Activated CD8-positive, alpha-beta memory T cell treated with anti-CD3 and anti-CD28 coated beads, Interleukin-2, amount 10 ng/mL, durations not matched to agents 7 days and 5 days (primary cell): ENCODE data around the gene PHB1. TPM values are rescaled to one million over a fixed set of nuclear protein-coding genes. Genes with fewer than 3 reads are reported as not detected.

ENCODE experiments used
- ATAC-seq: fragments of 150-1000 bp; cut with Tn5 transposase; one replicate; pipeline ENCODE4 v1.10.0; 2021; ENCODE audit warnings: moderate library complexity
- CTCF ChIA-PET: fragments of 350-600 bp; sonication (Branson Sonifier 250); formaldehyde crosslinking; loops from one replicate; lab custom pipeline; 2021; ENCODE audit warnings: antibody characterized with exemption; lab: Charles Lee
- DNase-seq: peaks from one replicate; pipeline ENCODE4 v3.0.0-alpha.2; 2020
- H3K27ac Mint-ChIP-seq: one replicate; pipeline ENCODE4 v1.8.0; 2021; ENCODE audit warnings: mild to moderate bottlenecking, mixed read lengths
- H3K27me3 Mint-ChIP-seq: one replicate; pipeline ENCODE4 v1.8.0; 2021; ENCODE audit warnings: mixed read lengths
- H3K36me3 Mint-ChIP-seq: one replicate; pipeline ENCODE4 v1.8.0; 2021; ENCODE audit warnings: mild to moderate bottlenecking, mixed read lengths
- H3K4me1 Mint-ChIP-seq: one replicate; pipeline ENCODE4 v1.8.0; 2021; ENCODE audit warnings: mixed read lengths
- H3K4me3 Mint-ChIP-seq: one replicate; pipeline ENCODE4 v1.8.0; 2021; ENCODE audit warnings: mild to moderate bottlenecking, moderate library complexity, mixed read lengths
- H3K9me3 Mint-ChIP-seq: one replicate; pipeline ENCODE4 v1.8.0; 2022; ENCODE audit warnings: low read depth, mixed read lengths
- total RNA-seq, 2 experiments: library from RNA; stranded (reverse); gene quantifications; one replicate each; pipeline ENCODE4 v1.2.3, GENCODE V29; 2021

Gene PHB1
- 100 to 1,000 TPM; 150 to 227 TPM for total RNA-seq

DNA sequence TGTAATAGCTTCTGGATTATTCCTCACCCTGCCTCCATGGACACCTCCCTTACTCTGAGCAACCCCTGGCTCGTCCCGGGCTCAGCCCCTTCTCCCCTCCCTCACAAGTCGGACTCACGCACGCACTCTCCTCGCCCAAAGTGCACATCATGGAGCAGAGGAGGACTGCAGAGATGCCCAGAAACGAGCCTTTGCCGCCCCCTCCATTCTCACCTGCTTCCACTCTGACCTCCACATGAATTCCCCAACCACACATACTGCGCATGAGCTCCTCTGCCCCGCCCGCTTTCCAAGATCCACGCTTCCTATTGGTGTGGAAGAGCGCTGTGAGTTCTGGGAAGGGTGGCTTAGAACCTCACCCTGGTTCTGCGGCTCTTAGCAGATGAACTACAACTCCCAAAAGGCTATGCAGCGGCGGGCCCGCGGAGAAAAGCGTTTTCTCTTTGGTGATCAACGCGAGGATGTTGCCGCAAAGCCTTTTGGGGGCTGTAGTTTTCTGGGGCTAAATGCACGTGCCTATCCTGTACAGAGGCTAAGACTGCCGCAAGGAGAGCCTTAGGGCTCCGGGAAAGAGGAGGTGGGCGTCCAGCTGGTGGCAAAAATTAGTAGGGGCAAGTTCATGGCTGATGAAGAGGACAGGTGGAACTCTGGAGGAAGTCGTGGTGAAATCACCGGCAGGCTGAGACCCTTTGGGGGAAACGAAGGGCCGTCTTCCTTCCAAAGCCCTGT lies at the start of gene PHB1:
PHB1 (minus strand) TSS at position 261 of the 729 bp plus-strand sequence. CDS start 1,618 bp downstream, outside the sequence.
- CTCF ChIA-PET = interaction anchor here (0.6 to 12.1 kb wide), 10 partner anchors 10 to 281 kb away, joined by 3 to 196 read pairs (median 4); no protein-coding TSS in a partner anchor
- DNase-seq = peak; percentile 99
- Mint-ChIP-seq H3K9me3 (no peaks in the 10 kb centered on the region), H3K4me1 (peaks cover 26% of the 10 kb centered on the region), H3K27ac (peak within 1 kb of the TSS; percentile 85), H3K27me3 (peaks cover 10% of the 10 kb centered on the region), H3K36me3 (peaks cover 16% of the 10 kb centered on the region), H3K4me3 (peak within 1 kb of the TSS; percentile 89)
- peak; percentile 100 for ATAC-seq

DNA sequence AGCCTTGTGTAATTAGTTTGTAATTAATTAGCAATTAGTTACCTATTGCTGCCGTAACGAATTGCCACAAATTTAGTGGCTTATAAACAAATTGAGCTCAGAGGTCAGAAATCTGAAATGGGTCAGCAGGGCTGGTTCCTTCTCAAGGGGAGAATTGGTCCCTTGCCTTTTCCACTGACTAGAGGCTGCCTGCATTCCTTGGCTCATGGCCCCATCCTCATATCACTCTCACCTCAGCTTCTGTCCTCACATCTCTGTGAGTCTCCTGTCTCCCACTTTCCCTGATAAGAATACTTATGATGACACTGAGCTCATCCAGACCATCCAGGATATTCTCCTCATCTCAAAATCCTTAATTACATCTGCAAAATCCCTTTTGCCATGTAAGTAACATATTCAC lies 49.4 kb upstream of the PHB1 start:
- CTCF ChIA-PET = interaction anchor here (0.9 kb wide), 1 partner anchor 27 kb away, joined by 3 read pairs; no protein-coding TSS in a partner anchor
- H3K4me1 Mint-ChIP-seq = no peaks in the 10 kb centered on the region
- H3K4me3 Mint-ChIP-seq = no peak overlapping the region
- H3K9me3 Mint-ChIP-seq = no peaks in the 10 kb centered on the region
- H3K27ac Mint-ChIP-seq = no peak overlapping the region
- DNase-seq (no peak), ATAC-seq (no peak)
- H3K27me3 Mint-ChIP-seq = peaks cover 59% of the 10 kb centered on the region
- no peaks in the 10 kb centered on the region for H3K36me3 Mint-ChIP-seq

DNA sequence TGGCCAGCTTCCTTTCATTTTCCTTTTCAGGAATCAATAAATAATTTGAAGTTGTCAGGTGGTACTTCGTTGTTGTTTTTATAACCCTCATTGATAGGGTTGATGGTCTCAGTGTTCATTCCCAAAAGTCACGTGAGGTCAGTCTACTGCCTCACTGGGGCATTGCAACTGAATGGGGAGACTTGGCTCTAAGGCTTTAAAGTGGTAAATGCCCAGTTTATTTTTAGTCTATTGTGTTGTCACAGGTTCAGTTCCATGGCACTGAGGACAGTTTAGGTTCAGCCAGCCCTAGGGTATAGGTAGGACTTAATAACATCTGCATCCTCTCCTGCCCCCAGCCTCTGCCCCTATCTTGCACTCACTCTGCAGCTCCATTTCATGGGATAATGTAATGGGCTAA lies 46.9 kb upstream of the PHB1 start:
- H3K4me3 Mint-ChIP-seq = no peak overlapping the region
- no peak overlapping the region for H3K27ac Mint-ChIP-seq
- CTCF ChIA-PET = interaction anchor here (0.7 kb wide), 1 partner anchor 94 kb away, joined by 3 read pairs; no protein-coding TSS in a partner anchor
- ATAC-seq = no peak
- H3K36me3 Mint-ChIP-seq = no peaks in the 10 kb centered on the region
- no peaks in the 10 kb centered on the region for H3K9me3 Mint-ChIP-seq
- peaks cover 55% of the 10 kb centered on the region for H3K27me3 Mint-ChIP-seq
- H3K4me1 Mint-ChIP-seq = peaks cover 3% of the 10 kb centered on the region
- DNase-seq = no peak

DNA sequence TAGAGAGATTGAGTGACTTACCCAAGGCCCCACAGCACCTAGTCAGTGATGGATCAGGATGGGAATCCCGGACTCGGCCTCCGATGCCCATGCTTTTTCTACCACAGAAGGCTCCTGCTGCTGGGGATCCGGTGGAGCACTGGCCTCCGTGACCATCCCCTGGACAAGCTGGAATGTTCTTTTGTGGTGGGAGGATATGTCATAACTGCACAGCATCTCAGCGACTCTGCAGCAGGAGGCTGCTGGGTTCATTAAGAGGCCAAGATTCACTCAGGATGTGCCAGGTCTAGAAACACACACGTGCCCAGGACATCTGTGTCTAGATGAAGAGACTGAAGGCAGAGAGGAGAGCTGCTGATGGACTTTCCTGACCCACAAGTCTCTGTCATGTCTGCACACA lies 45.7 kb upstream of the PHB1 start:
- no peaks in the 10 kb centered on the region for H3K9me3 Mint-ChIP-seq
- ATAC-seq = no peak
- peaks cover 60% of the 10 kb centered on the region for H3K27me3 Mint-ChIP-seq
- H3K36me3 Mint-ChIP-seq = no peaks in the 10 kb centered on the region
- CTCF ChIA-PET = no interaction called here
- no peak overlapping the region for H3K4me3 Mint-ChIP-seq
- peaks cover 3% of the 10 kb centered on the region for H3K4me1 Mint-ChIP-seq
- no peak overlapping the region for H3K27ac Mint-ChIP-seq
- DNase-seq = no peak

DNA sequence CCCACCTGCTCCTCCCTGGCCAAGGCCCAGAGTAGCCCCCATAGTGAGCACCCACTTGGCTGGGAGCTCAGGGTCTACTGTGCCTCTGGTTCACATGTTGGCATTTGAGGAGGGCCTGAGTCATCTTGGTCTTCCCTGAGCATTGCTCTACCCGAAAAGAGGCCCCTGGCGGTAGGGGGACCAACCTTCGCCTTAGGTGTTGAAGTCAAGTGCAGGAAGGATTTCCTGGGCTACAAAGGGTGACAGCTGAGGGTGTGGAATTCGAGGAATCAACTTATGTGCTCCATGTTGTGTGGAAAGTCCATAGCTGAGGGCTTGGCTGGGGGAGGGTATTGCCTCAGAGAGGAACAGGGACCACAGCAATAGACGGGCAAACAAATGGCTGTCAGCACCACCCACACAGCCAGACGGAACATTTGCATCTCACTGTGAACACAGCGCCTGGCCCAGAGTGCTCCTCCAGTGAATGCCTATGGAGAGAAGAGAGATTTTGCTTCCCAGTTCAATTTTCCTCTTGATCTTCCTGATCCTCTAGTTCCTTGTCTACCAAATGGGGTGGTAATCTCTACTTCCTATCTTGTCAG lies 44.8 kb upstream of the PHB1 start:
- peaks cover 3% of the 10 kb centered on the region for H3K4me1 Mint-ChIP-seq
- H3K4me3 Mint-ChIP-seq = no peak overlapping the region
- DNase-seq (peak; percentile 41), ATAC-seq (no peak)
- CTCF ChIA-PET = no interaction called here
- no peaks in the 10 kb centered on the region for H3K9me3 Mint-ChIP-seq
- no peaks in the 10 kb centered on the region for H3K36me3 Mint-ChIP-seq
- H3K27me3 Mint-ChIP-seq = peaks cover 59% of the 10 kb centered on the region
- no peak overlapping the region for H3K27ac Mint-ChIP-seq

DNA sequence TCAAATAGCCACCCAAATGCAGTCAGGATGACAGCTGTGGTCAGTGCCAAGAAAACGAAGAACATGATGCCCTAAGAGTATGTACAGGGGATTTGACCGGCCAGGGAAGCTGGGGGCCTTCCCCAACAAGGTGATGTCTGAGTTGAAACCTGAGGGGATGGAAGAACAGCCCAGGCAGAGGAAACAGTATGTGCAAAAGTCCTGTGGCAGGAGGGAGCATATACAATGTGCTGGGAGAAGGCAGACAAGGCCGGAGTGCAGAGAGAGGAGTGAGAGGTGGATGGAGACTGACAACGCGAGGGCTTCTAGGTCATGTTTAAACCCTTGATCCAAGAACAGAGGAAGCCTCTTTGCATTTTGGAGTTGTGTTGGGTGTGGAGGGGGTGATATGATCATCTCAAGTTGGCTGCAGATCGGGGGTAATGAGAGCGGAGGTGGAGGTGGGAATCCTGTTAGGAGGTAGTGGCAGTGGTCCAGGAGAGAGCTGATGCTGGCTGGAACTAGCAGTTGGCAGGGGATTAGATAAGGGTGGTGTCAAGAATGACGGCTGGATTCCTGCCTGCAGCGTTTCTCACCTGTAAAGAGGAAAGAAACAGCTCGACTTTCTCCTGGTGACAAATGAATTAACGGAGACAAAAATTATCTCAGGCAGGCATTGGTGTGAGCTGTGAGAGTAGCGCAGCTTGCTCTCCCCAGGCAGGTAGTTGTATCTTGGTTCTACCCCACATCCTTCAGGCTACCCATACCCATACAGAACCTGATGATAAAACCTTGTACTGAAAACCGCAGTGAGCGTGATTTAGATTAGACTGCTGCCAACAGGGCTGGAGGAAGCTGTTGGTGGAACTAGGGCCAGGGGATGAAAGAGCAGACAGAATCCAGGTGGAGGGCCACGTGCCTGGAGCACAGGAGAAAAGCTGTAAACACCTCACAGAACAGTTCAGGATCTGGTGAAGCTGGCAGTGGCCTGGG lies 43.2 kb upstream of the PHB1 start:
- CTCF ChIA-PET = interaction anchor here (1.1 to 1.4 kb wide), 3 partner anchors 39 to 112 kb away, joined by 3 to 4 read pairs (median 4); no protein-coding TSS in a partner anchor
- H3K4me3 Mint-ChIP-seq = no peak overlapping the region
- no peak for ATAC-seq
- no peak for DNase-seq
- H3K36me3 Mint-ChIP-seq = no peaks in the 10 kb centered on the region
- H3K27me3 Mint-ChIP-seq = peaks cover 53% of the 10 kb centered on the region
- no peak overlapping the region for H3K27ac Mint-ChIP-seq
- no peaks in the 10 kb centered on the region for H3K9me3 Mint-ChIP-seq
- peaks cover 3% of the 10 kb centered on the region for H3K4me1 Mint-ChIP-seq

DNA sequence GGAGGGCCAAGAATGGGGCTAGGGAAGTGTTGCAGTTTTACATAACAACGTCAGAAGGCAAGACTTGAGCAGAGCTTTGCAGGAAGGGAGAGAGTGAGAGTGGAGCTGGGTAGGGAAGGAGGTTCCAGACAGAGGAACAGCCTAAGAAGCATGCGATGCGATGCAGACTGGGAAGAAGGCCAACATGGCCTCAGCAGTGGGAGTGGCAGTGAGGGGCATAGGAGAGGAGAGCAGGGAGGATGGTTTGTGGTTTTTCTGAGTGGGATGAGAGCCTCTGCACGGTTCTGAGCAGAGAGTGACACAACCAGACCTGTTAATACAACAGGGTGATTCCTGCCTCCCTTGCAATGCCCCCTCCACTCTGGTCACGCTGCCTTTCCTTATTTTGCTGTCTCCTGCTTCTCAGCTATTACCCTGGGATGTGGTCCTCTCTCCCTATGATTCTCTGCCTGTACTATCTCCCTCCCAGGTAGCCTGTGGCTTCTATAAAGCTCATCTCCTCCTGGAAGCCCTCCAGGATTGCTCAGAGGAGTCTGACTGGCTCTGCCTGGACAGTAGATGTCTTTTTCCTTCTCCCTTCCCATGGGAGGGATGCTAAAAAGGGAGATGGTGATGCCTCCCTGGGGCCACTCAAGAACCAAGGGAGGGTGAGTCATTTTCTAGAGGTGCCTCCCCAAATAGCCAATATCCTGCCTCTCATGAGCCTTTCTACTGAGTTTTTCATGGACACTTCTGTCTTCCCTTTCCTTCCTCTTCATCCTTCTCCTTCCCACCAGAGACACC lies 41.7 kb upstream of the PHB1 start:
- Mint-ChIP-seq H3K27ac (no peak overlapping the region), H3K4me3 (no peak overlapping the region), H3K27me3 (peaks cover 50% of the 10 kb centered on the region), H3K36me3 (no peaks in the 10 kb centered on the region), H3K9me3 (no peaks in the 10 kb centered on the region), H3K4me1 (peaks cover 9% of the 10 kb centered on the region)
- CTCF ChIA-PET = interaction anchor here (1.4 kb wide), 1 partner anchor 111 kb away, joined by 4 read pairs; no protein-coding TSS in a partner anchor
- ATAC-seq = no peak
- no peak for DNase-seq

DNA sequence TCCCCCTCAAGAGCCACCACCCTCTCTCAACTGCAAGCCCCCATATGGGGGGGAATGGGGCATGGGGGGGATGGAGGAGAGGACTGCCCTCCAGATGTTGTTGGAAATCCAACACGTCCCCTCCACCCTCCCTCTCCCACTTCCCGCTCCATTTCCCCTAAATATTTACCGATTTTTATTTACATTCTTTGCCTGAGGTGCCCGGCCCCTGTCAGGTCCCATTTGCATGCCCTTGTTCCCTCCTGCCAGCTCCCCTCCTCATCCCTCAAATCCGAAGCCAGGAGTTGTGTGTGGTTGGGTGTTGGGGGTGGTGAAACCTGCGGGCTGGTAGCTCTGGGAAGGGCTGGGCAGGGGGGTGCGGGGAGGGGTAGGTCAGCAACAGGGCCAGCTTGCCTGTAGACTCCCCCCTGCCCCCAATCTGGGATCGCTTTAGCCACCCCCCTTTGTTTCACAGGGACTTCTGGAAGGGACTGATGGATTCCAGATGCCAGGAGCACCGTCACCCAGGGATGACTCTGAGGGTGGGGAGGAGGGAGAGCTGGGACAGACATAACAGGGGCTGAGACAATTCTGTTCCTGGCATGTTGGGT lies 40.7 kb upstream of the PHB1 start:
- H3K4me3 Mint-ChIP-seq = no peak overlapping the region
- H3K9me3 Mint-ChIP-seq = no peaks in the 10 kb centered on the region
- peaks cover 46% of the 10 kb centered on the region for H3K27me3 Mint-ChIP-seq
- no peak for DNase-seq
- H3K27ac Mint-ChIP-seq = no peak overlapping the region
- H3K4me1 Mint-ChIP-seq = peaks cover 19% of the 10 kb centered on the region
- CTCF ChIA-PET = interaction anchor here (1.4 to 1.9 kb wide), 3 partner anchors 41 to 112 kb away, joined by 4 to 5 read pairs (median 5); no protein-coding TSS in a partner anchor
- H3K36me3 Mint-ChIP-seq = no peaks in the 10 kb centered on the region
- ATAC-seq = no peak

DNA sequence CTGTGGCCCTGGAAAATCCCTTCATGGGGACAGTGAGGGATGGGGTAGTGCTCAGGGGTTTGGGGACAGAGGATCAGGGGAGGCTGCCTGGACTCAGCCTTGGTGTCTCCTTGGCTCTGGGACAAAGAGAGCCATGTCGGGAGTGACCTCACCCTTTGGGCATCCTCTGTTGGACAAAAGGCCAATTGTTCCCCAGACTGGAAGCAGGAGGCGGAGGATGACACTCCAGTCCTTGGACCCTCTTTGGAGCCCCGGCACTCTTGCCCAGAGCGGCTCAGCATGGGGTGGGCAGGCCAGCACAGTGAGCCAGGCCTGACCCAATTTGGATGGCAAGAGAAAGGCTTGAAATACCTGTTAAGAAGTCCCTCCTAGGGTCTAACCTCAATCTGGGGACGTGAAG lies 39.4 kb upstream of the PHB1 start:
- CTCF ChIA-PET = interaction anchor here (1.0 to 1.9 kb wide), 4 partner anchors 43 to 103 kb away, joined by 3 to 5 read pairs (median 5); no protein-coding TSS in a partner anchor
- DNase-seq (no peak), ATAC-seq (no peak)
- peaks cover 36% of the 10 kb centered on the region for H3K27me3 Mint-ChIP-seq
- no peaks in the 10 kb centered on the region for H3K36me3 Mint-ChIP-seq
- no peak overlapping the region for H3K27ac Mint-ChIP-seq
- no peaks in the 10 kb centered on the region for H3K9me3 Mint-ChIP-seq
- H3K4me3 Mint-ChIP-seq = no peak overlapping the region
- H3K4me1 Mint-ChIP-seq = peaks cover 21% of the 10 kb centered on the region

DNA sequence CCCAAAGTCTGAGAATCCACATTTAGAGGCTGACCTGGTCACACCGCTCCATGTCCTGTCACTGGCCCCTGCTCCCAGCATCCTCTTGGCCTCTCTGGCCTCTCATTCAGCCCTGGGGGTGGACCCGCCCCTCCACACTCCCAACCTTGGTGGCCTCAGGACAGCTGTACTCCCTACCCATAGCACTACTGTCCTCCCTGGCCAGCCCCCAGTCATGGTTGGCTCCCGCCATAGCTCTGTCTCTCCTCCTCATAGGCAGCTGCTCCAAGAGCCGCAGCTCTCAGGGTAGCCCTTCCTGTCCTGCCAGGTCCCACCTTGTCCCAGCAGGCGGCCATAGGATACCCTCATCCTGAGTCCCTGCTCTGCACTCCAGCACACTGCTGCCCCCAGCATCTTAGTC lies 38.0 kb upstream of the PHB1 start:
- Mint-ChIP-seq H3K4me1 (peaks cover 19% of the 10 kb centered on the region), H3K4me3 (no peak overlapping the region), H3K36me3 (no peaks in the 10 kb centered on the region), H3K9me3 (no peaks in the 10 kb centered on the region), H3K27ac (peak overlapping the region; percentile 59), H3K27me3 (peaks cover 26% of the 10 kb centered on the region)
- no peak for DNase-seq
- CTCF ChIA-PET = interaction anchor here (0.7 to 1.1 kb wide), 2 partner anchors 17 to 105 kb away, joined by 3 read pairs; no protein-coding TSS in a partner anchor
- ATAC-seq = no peak

DNA sequence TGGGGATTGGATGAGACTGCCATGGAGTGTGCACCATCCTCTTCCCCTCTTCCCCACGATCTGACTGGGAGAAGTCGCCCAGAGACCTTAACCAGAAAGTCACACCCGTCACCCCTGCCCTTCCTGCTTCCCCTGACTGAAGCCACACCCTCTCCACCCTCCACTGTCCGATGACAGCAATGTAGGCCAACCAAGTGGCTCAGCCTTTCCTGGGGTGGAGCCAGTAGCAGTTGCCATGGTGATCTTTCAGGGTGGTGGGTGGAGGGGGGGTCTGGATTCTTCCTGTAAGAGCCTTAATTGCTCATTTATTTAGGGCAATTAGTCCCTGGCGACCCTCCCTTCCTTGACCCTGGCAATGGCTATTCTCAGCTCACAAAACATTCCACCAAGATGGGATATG lies 37.5 kb upstream of the PHB1 start:
- Mint-ChIP-seq H3K4me1 (peaks cover 19% of the 10 kb centered on the region), H3K9me3 (no peaks in the 10 kb centered on the region), H3K36me3 (no peaks in the 10 kb centered on the region), H3K4me3 (no peak overlapping the region), H3K27ac (no peak overlapping the region), H3K27me3 (peaks cover 22% of the 10 kb centered on the region)
- DNase-seq (no peak), ATAC-seq (no peak)
- CTCF ChIA-PET = interaction anchor here (0.7 to 2.5 kb wide), 3 partner anchors 17 to 105 kb away, joined by 3 to 9 read pairs (median 3); no protein-coding TSS in a partner anchor

DNA sequence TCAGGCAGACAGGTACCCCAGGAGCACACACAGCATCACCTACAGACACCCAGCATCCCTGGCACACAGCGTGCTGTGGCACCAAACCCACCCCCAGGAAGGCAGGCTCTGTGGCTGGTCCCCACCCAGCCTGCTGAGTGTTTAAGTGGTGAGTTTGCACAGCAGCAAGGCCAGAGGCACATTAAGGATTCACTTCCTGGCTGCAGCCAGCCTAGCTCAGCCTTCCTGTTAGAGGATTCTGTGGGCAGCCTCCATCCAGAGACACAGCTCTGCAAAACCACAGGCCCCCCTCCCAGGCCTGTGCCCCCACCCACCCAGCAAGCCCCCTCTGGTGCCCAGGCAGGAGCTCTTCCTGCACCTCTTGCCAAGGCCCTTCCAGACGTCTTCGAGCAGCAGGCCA lies 36.1 kb upstream of the PHB1 start:
- no peak overlapping the region for H3K27ac Mint-ChIP-seq
- peaks cover 11% of the 10 kb centered on the region for H3K27me3 Mint-ChIP-seq
- H3K4me1 Mint-ChIP-seq = peaks cover 19% of the 10 kb centered on the region
- DNase-seq (peak; percentile 45), ATAC-seq (peak; percentile 62)
- no peak overlapping the region for H3K4me3 Mint-ChIP-seq
- CTCF ChIA-PET = interaction anchor here (0.5 to 2.5 kb wide), 3 partner anchors 83 to 107 kb away, joined by 3 to 9 read pairs (median 5); no protein-coding TSS in a partner anchor
- no peaks in the 10 kb centered on the region for H3K36me3 Mint-ChIP-seq
- H3K9me3 Mint-ChIP-seq = no peaks in the 10 kb centered on the region
